Hypothalamus (tissue), 51 donors: ENCODE results near the gene TMTC2.

Source experiments
- DNase-seq, 51 donors: peaks; one replicate each; lab custom pipeline; 2025; lab: John Stamatoyannopoulos, UW

The TMTC2 gene

GRCh38 chr12:82873309-82873708 lies 186.6 kb downstream of the TMTC2 start:
- no peak for DNase-seq

GRCh38 chr12:82873951-82874350 lies 187.2 kb downstream of the TMTC2 start:
- DNase-seq, result no peak

GRCh38 chr12:82874945-82875344 lies 188.2 kb downstream of the TMTC2 start:
- peak in 2 of 51 donors; percentile 7 to 15 for DNase-seq

- DNase-seq, result no peak
Observed at GRCh38 chr12:82876075-82876474, 189.4 kb downstream of the TMTC2 start.

GRCh38 chr12:82877963-82878362 lies 191.3 kb downstream of the TMTC2 start:
- no peak for DNase-seq

GRCh38 chr12:82880442-82880901 lies 193.8 kb downstream of the TMTC2 start:
- peak in 1 of 51 donors; percentile 21 for DNase-seq

GRCh38 chr12:82883394-82884355 lies 197.0 kb downstream of the TMTC2 start:
- no peak for DNase-seq

GRCh38 chr12:82886671-82887340 lies 200.1 kb downstream of the TMTC2 start:
- no peak for DNase-seq

- no peak for DNase-seq
Observed at GRCh38 chr12:82893896-82894295, 207.2 kb downstream of the TMTC2 start.

GRCh38 chr12:82896277-82896676 lies 209.6 kb downstream of the TMTC2 start:
- no peak for DNase-seq

GRCh38 chr12:82896979-82897378 lies 210.3 kb downstream of the TMTC2 start:
- no peak for DNase-seq

- no peak for DNase-seq
Observed at GRCh38 chr12:82898441-82898840, 211.7 kb downstream of the TMTC2 start.

GRCh38 chr12:82904219-82904790 lies 217.6 kb downstream of the TMTC2 start:
- no peak for DNase-seq

GRCh38 chr12:82910246-82910893 lies 223.7 kb downstream of the TMTC2 start:
- DNase-seq, result no peak

- no peak for DNase-seq
Observed at GRCh38 chr12:82912406-82912805, 225.7 kb downstream of the TMTC2 start.

GRCh38 chr12:82919388-82920054 lies 232.8 kb downstream of the TMTC2 start:
- no peak for DNase-seq

GRCh38 chr12:82923935-82924334 lies 237.2 kb downstream of the TMTC2 start:
- DNase-seq, result no peak

- DNase-seq, result no peak
Observed at GRCh38 chr12:82926630-82927029, 239.9 kb downstream of the TMTC2 start.

- DNase-seq, result no peak
Observed at GRCh38 chr12:82930301-82930700, 243.6 kb downstream of the TMTC2 start.
